OCI-LY3 (cell line): ENCODE measurements around the gene NOL6.
"Not testable (repeated sequence)": the region's sequence is repeated elsewhere in the genome, so short reads cannot be mapped to it uniquely, and the experiment has no call there.

Experiments used
- H2AFZ ChIP-seq: fragments of 200-600, 300-600 bp; shearing (Covaris generic); 2 replicates; pipeline ENCODE4 v1.6.0; 2014; ENCODE audit warnings: antibody characterized with exemption, low read depth, low read length
- H3K27ac ChIP-seq: fragments of 200-600, 300-600 bp; sonication (generic); 2 replicates; pipeline ENCODE4 v1.5.1; 2014; ENCODE audit warnings: mild to moderate bottlenecking, low read length, moderate library complexity, mixed read lengths
- H3K27me3 ChIP-seq: fragments of 200-600, 300-600 bp; sonication (generic); 2 replicates; pipeline ENCODE4 v1.6.1; 2014; ENCODE audit warnings: low read depth, low read length, mixed read lengths
- H3K36me3 ChIP-seq: fragments of 200-600, 300-600 bp; sonication (generic); replicated peaks from 2 replicates; pipeline ENCODE3; 2014; ENCODE audit warnings: low read depth, low read length, mixed read lengths
- H3K4me1 ChIP-seq: fragments of 300-600, 200-600 bp; sonication (generic); 2 replicates; pipeline ENCODE4 v1.6.1; 2014; ENCODE audit warnings: low read length, mixed read lengths
- H3K4me2 ChIP-seq: fragments of 200-600, 300-600 bp; sonication (generic); 2 replicates; pipeline ENCODE4 v1.6.1; 2014; ENCODE audit warnings: low read length, mixed read lengths
- H3K4me3 ChIP-seq: fragments of 300-600, 200-600 bp; sonication (generic); 2 replicates; pipeline ENCODE4 v1.5.1; 2014; ENCODE audit warnings: antibody characterized with exemption, mild to moderate bottlenecking, low read length, moderate library complexity
- H3K79me2 ChIP-seq: fragments of 300-600, 200-600 bp; shearing (Covaris generic); 2 replicates; pipeline ENCODE4 v1.6.1; 2014; ENCODE audit warnings: mild to moderate bottlenecking, low read length, mixed read lengths
- H3K9ac ChIP-seq: fragments of 300-600, 200-600 bp; shearing (Covaris generic); 2 replicates; pipeline ENCODE4 v1.6.0; 2014; ENCODE audit warnings: mild to moderate bottlenecking, low read length, moderate library complexity
- H3K9me3 ChIP-seq: fragments of 200-600, 300-600 bp; shearing (Covaris generic); 2 replicates; pipeline ENCODE4 v1.6.1; 2014; ENCODE audit warnings: low read length, mixed read lengths; ENCODE audit not compliant: insufficient read depth
- H4K20me1 ChIP-seq: fragments of 200-600, 300-600 bp; sonication (generic); 2 replicates; pipeline ENCODE4 v1.6.1; 2016; ENCODE audit warnings: low read length, mixed read lengths; ENCODE audit not compliant: insufficient read depth
- EZH2phosphoT487 ChIP-seq: fragments of 200-600 bp; shearing (Covaris generic); IDR thresholded peaks from 2 replicates; pipeline ENCODE4 v1.6.1; 2018; ENCODE audit warnings: antibody characterized with exemption, mixed run types, low read depth
- TF ChIP-seq, protein P1 (sequence below): fragments of 200-600, 300-600 bp; sonication (generic); IDR thresholded peaks from 2 replicates; pipeline ENCODE4 v1.5.1; 2014; ENCODE audit warnings: antibody characterized with exemption, low read length, low read depth

NOL6 gene

DNA sequence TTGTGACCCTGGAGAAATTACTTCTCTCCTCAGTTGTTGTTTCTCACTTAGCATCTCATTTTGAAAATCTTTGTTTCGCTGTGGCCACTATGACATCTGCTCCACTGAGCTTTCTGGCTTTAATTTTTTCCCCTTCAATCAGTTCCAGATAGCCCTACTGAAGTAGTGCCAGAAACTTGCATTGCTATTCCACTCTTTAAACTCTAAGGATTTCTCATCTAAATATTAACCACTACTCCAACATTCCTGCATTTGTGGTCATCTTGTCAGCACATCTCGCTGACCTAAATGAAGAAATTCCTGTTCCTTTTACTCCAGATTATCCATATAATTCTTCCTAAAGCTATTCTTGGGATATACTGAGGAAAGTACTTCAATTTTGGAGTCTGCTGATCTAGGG, 15.3 kb upstream of the NOL6 start:
- no peak for TF ChIP-seq EZH2phosphoT487
- TF ChIP-seq, protein P1, sequence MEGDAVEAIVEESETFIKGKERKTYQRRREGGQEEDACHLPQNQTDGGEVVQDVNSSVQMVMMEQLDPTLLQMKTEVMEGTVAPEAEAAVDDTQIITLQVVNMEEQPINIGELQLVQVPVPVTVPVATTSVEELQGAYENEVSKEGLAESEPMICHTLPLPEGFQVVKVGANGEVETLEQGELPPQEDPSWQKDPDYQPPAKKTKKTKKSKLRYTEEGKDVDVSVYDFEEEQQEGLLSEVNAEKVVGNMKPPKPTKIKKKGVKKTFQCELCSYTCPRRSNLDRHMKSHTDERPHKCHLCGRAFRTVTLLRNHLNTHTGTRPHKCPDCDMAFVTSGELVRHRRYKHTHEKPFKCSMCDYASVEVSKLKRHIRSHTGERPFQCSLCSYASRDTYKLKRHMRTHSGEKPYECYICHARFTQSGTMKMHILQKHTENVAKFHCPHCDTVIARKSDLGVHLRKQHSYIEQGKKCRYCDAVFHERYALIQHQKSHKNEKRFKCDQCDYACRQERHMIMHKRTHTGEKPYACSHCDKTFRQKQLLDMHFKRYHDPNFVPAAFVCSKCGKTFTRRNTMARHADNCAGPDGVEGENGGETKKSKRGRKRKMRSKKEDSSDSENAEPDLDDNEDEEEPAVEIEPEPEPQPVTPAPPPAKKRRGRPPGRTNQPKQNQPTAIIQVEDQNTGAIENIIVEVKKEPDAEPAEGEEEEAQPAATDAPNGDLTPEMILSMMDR, result no peak
- no peaks in the 10 kb centered on the region for H3K9me3 ChIP-seq
- H3K4me1 ChIP-seq, result no peaks in the 10 kb centered on the region
- H3K36me3 ChIP-seq, result no peaks in the 10 kb centered on the region
- H3K4me2 ChIP-seq, result no peak overlapping the region
- H3K27me3 ChIP-seq, result no peaks in the 10 kb centered on the region
- no peak overlapping the region for H3K9ac ChIP-seq
- no peaks in the 10 kb centered on the region for H3K79me2 ChIP-seq
- H3K27ac ChIP-seq, result no peak overlapping the region
- no peaks in the 10 kb centered on the region for H4K20me1 ChIP-seq
- no peak overlapping the region for H3K4me3 ChIP-seq
- no peak overlapping the region for H2AFZ ChIP-seq

DNA sequence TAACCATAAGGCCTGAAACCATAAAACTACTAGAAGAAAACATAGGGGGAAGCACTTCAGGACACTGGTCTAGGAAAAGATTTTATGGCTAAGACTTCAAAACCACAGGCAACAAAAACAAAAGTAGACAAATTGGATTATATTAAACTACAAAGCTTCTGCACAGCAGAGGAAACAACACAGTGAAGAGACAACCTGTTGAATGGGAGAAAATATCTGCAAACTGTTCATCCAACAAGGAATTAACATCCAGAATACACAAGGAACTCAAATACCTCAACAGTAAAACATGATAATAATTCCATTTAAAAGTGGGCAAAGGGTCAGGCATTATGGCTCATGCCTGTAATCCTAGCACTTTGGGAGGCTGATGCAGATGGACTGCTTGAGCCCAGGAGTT, 11.6 kb upstream of the NOL6 start:
- not testable (repeated sequence) for H3K36me3 ChIP-seq, H3K4me1 ChIP-seq, H3K27me3 ChIP-seq, H2AFZ ChIP-seq, H3K9ac ChIP-seq, H4K20me1 ChIP-seq, H3K27ac ChIP-seq, H3K79me2 ChIP-seq, H3K9me3 ChIP-seq, H3K4me3 ChIP-seq, H3K4me2 ChIP-seq

DNA sequence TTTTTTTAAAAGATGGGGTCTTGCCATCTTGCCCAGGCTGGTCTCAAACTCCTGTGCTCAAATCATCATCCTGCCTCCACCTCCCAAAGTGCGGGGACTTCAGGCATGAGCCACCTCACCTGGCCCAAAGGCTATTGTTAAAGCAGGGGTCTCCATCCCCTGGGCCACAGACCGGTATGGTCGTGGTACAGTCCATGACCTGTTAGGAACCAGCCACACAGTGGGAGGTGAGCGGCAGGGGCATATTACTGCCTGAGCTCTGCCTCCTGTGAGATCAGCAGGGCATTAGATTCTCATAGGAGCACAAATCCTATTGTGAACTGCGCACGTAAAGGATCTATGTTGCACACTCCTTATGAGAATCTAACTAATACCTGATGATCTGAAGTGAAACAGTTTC, 7.3 kb upstream of the NOL6 start:
- Histone ChIP-seq H3K9ac (no peak overlapping the region), H3K36me3 (no peaks in the 10 kb centered on the region), H3K4me1 (no peaks in the 10 kb centered on the region), H3K27me3 (no peaks in the 10 kb centered on the region), H2AFZ (no peak overlapping the region), H3K27ac (no peak overlapping the region), H3K9me3 (no peaks in the 10 kb centered on the region), H4K20me1 (no peaks in the 10 kb centered on the region), H3K79me2 (no peaks in the 10 kb centered on the region), H3K4me3 (no peak overlapping the region), H3K4me2 (no peak overlapping the region)
- TF ChIP-seq, protein P1, result no peak
- TF ChIP-seq EZH2phosphoT487, result no peak

DNA sequence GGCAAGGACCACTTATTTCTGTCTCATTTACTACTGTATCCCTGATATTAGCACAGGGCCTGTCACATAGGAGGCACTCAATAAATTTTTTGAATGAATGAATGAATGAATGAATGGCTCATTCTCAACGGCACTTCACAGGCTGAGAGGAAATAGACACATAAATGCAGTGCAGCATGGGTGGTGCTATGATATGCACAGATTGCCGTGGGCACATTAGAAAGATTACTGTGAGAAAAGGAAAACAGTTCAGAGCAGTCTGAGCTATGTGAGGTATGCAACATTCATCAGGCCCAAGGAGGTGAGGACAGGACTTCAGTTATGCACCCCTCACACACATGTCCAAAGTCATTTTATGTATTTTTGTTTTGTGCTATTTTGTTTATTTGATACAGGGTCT, 6.4 kb upstream of the NOL6 start:
- TF ChIP-seq, protein P1, result no peak
- no peaks in the 10 kb centered on the region for H4K20me1 ChIP-seq
- H3K4me1 ChIP-seq, result no peaks in the 10 kb centered on the region
- no peak overlapping the region for H3K4me3 ChIP-seq
- no peaks in the 10 kb centered on the region for H3K9me3 ChIP-seq
- H3K79me2 ChIP-seq, result no peaks in the 10 kb centered on the region
- no peak overlapping the region for H3K4me2 ChIP-seq
- no peaks in the 10 kb centered on the region for H3K27me3 ChIP-seq
- no peak overlapping the region for H3K27ac ChIP-seq
- H3K9ac ChIP-seq, result no peak overlapping the region
- H2AFZ ChIP-seq, result no peak overlapping the region
- H3K36me3 ChIP-seq, result no peaks in the 10 kb centered on the region

DNA sequence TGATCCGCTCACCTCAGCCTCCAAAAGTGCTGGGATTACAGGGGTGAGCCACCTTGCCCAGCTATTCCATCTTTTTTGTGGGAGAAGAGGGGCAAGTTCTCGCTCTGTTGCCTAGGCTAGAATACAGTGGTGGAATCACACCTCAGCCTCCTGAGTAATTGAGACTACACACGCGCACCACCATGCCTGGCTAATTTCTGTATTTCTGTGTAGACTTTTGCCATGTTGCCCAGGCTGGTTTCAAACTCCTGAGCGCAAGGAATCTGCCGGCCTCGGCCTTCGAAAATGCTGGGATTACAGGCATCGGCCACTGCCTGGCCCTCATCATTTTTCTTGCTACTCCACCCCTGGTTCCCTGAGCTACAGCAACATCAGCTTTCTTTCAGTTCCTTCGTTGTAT, 2.8 kb upstream of the NOL6 start:
- H3K27me3 ChIP-seq, result no peaks in the 10 kb centered on the region
- H3K4me3 ChIP-seq, result no peak overlapping the region
- H3K4me2 ChIP-seq, result no peak overlapping the region
- H2AFZ ChIP-seq, result no peak overlapping the region
- H3K79me2 ChIP-seq, result peaks cover 26% of the 10 kb centered on the region
- peaks cover 14% of the 10 kb centered on the region for H3K4me1 ChIP-seq
- no peak overlapping the region for H3K27ac ChIP-seq
- no peak overlapping the region for H3K9ac ChIP-seq
- peaks cover 9% of the 10 kb centered on the region for H3K36me3 ChIP-seq
- H3K9me3 ChIP-seq, result no peaks in the 10 kb centered on the region
- TF ChIP-seq, protein P1, result no peak
- TF ChIP-seq EZH2phosphoT487, result no peak
- H4K20me1 ChIP-seq, result no peaks in the 10 kb centered on the region
